Gastrocnemius medialis (tissue), 4 donors: ENCODE results near the gene LPO.

Source experiments
- CTCF ChIP-seq, 5 experiments: fragments of 450-650 bp in 3 of 5; fragments of 200-600 bp in 2 of 5; sonication (generic) in 2 of 5; IDR thresholded peaks in 4 of 5; conservative IDR thresholded peaks in 1 of 5; 1 replicate in 4 of 5; 2 replicates in 1 of 5; pipeline ENCODE4 v1.5.1; 2016 to 2019; ENCODE audit warnings: antibody characterized with exemption in 5 of 5, mild to moderate bottlenecking in 3 of 5, moderate library complexity in 3 of 5
- POLR2A ChIP-seq, 2 donors: fragments of 450-650 bp; IDR thresholded peaks; one replicate each; pipeline ENCODE4 v1.6.1; 2017; ENCODE audit warnings: antibody characterized with exemption in 2 of 2, mild to moderate bottlenecking in 2 of 2, moderate library complexity in 2 of 2

GRCh38 chr17:58281511-58282011, 43.2 kb downstream of the LPO start:
- TF ChIP-seq POLR2A (IDR thresholded peaks at IDR 0.05) (no peak), CTCF (IDR thresholded peaks at IDR 0.05 in 4 of 5, conservative IDR thresholded peaks at IDR 0.05 in 1 of 5) (no peak)
